ENCODE data around the gene VMP1. TPM values are rescaled to one million over a fixed set of nuclear protein-coding genes. Genes with fewer than 3 reads are reported as not detected.
A peak's percentile ranks its signal among the peaks of the same experiment; 100 is the strongest.

The VMP1 gene
- total and polyA plus RNA-seq, 2 of the 13 experiments (the other 11 are each of a cell fraction or from before 2014, with no cell fraction given): 186 to 271 TPM

DNA sequence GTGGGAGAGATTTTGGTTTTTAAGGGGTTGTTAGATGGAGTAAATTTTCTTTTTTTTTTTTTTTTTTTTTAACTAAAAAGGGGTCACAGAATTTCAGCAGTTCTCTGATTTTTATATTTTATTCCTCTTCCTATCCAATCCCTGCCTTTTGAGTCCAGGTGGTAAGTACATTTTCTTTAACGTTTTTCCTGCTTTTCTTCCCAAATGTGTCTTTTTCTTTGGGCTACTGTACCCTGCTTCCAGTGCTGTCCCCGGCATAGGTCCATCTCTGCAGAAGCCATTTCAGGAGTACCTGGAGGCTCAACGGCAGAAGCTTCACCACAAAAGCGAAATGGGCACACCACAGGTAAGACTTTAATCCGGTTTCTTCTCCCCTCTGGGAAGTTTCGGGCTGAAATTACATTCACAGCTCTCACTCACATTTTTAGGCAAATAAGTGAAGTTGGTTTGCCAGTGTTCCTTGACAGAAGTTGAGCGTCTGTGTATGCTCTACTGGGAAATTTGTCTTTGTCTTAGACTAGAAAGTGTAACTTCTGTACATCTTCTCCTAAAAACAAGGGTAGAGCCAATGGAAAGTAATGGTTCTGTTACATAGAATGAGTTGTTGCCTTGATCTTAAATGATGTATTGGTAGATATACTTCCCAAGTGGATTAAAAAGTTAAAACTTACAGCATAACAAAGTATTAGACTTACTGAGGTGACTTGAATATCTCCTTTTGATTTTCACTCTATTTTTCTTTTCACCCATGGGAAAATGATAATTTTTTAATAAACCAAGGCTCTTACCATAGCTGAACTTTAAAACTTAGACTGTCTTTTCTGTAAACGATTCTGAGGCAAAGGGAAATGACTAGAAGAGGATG lies 130.8 kb downstream of the VMP1 start (continued):
- TF ChIP-seq, protein P1, sequence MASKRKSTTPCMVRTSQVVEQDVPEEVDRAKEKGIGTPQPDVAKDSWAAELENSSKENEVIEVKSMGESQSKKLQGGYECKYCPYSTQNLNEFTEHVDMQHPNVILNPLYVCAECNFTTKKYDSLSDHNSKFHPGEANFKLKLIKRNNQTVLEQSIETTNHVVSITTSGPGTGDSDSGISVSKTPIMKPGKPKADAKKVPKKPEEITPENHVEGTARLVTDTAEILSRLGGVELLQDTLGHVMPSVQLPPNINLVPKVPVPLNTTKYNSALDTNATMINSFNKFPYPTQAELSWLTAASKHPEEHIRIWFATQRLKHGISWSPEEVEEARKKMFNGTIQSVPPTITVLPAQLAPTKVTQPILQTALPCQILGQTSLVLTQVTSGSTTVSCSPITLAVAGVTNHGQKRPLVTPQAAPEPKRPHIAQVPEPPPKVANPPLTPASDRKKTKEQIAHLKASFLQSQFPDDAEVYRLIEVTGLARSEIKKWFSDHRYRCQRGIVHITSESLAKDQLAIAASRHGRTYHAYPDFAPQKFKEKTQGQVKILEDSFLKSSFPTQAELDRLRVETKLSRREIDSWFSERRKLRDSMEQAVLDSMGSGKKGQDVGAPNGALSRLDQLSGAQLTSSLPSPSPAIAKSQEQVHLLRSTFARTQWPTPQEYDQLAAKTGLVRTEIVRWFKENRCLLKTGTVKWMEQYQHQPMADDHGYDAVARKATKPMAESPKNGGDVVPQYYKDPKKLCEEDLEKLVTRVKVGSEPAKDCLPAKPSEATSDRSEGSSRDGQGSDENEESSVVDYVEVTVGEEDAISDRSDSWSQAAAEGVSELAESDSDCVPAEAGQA (IDR thresholded peaks at IDR 0.05; ENCODE audit: low read depth): no peak
- TF ChIP-seq, protein P1 (CRISPR knock-in tag; IDR thresholded peaks at IDR 0.05; ENCODE audit: borderline replicate concordance): no peak
- TF ChIP-seq ZNF562 (CRISPR knock-in tag; IDR thresholded peaks at IDR 0.05; ENCODE audit: borderline replicate concordance): no peak
- TF ChIP-seq, protein P2, sequence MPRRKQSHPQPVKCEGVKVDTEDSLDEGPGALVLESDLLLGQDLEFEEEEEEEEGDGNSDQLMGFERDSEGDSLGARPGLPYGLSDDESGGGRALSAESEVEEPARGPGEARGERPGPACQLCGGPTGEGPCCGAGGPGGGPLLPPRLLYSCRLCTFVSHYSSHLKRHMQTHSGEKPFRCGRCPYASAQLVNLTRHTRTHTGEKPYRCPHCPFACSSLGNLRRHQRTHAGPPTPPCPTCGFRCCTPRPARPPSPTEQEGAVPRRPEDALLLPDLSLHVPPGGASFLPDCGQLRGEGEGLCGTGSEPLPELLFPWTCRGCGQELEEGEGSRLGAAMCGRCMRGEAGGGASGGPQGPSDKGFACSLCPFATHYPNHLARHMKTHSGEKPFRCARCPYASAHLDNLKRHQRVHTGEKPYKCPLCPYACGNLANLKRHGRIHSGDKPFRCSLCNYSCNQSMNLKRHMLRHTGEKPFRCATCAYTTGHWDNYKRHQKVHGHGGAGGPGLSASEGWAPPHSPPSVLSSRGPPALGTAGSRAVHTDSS (CRISPR knock-in tag; conservative IDR thresholded peaks at IDR 0.05): no peak
- peak; percentile 99 for TF ChIP-seq RBM22 (optimal IDR thresholded peaks at IDR 0.05; ENCODE audit: low read length)
- TF ChIP-seq, protein P3, sequence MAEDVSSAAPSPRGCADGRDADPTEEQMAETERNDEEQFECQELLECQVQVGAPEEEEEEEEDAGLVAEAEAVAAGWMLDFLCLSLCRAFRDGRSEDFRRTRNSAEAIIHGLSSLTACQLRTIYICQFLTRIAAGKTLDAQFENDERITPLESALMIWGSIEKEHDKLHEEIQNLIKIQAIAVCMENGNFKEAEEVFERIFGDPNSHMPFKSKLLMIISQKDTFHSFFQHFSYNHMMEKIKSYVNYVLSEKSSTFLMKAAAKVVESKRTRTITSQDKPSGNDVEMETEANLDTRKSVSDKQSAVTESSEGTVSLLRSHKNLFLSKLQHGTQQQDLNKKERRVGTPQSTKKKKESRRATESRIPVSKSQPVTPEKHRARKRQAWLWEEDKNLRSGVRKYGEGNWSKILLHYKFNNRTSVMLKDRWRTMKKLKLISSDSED (CRISPR knock-in tag; IDR thresholded peaks at IDR 0.05): 0 out of 2 replicates have a peak, but pooled peaks have one; percentile 26
- TF ChIP-seq ZNF790 (CRISPR knock-in tag; IDR thresholded peaks at IDR 0.05; ENCODE audit: borderline replicate concordance): no peak
- TF ChIP-seq, protein P4, sequence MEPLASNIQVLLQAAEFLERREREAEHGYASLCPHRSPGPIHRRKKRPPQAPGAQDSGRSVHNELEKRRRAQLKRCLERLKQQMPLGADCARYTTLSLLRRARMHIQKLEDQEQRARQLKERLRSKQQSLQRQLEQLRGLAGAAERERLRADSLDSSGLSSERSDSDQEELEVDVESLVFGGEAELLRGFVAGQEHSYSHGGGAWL (CRISPR knock-in tag; IDR thresholded peaks at IDR 0.05): no peak
- TF ChIP-seq, protein P5, sequence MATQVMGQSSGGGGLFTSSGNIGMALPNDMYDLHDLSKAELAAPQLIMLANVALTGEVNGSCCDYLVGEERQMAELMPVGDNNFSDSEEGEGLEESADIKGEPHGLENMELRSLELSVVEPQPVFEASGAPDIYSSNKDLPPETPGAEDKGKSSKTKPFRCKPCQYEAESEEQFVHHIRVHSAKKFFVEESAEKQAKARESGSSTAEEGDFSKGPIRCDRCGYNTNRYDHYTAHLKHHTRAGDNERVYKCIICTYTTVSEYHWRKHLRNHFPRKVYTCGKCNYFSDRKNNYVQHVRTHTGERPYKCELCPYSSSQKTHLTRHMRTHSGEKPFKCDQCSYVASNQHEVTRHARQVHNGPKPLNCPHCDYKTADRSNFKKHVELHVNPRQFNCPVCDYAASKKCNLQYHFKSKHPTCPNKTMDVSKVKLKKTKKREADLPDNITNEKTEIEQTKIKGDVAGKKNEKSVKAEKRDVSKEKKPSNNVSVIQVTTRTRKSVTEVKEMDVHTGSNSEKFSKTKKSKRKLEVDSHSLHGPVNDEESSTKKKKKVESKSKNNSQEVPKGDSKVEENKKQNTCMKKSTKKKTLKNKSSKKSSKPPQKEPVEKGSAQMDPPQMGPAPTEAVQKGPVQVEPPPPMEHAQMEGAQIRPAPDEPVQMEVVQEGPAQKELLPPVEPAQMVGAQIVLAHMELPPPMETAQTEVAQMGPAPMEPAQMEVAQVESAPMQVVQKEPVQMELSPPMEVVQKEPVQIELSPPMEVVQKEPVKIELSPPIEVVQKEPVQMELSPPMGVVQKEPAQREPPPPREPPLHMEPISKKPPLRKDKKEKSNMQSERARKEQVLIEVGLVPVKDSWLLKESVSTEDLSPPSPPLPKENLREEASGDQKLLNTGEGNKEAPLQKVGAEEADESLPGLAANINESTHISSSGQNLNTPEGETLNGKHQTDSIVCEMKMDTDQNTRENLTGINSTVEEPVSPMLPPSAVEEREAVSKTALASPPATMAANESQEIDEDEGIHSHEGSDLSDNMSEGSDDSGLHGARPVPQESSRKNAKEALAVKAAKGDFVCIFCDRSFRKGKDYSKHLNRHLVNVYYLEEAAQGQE (IDR thresholded peaks at IDR 0.05; ENCODE audit: borderline replicate concordance in 1 of 2, low read depth in 1 of 2, low read length in 2 of 2): no peak
